SH-SY5Y (cell line): ENCODE measurements around the gene SRSF2.

Experiments used
- GATA2 ChIP-seq: IDR thresholded peaks from 2 replicates; pipeline ENCODE4 v1.6.1; 2011; ENCODE audit warnings: mild to moderate bottlenecking, low read depth, low read length
- GATA3 ChIP-seq: IDR thresholded peaks from 2 replicates; pipeline ENCODE4 v1.6.1; 2011; ENCODE audit warnings: low read depth, mild to moderate bottlenecking, low read length, moderate library complexity

The SRSF2 gene

DNA sequence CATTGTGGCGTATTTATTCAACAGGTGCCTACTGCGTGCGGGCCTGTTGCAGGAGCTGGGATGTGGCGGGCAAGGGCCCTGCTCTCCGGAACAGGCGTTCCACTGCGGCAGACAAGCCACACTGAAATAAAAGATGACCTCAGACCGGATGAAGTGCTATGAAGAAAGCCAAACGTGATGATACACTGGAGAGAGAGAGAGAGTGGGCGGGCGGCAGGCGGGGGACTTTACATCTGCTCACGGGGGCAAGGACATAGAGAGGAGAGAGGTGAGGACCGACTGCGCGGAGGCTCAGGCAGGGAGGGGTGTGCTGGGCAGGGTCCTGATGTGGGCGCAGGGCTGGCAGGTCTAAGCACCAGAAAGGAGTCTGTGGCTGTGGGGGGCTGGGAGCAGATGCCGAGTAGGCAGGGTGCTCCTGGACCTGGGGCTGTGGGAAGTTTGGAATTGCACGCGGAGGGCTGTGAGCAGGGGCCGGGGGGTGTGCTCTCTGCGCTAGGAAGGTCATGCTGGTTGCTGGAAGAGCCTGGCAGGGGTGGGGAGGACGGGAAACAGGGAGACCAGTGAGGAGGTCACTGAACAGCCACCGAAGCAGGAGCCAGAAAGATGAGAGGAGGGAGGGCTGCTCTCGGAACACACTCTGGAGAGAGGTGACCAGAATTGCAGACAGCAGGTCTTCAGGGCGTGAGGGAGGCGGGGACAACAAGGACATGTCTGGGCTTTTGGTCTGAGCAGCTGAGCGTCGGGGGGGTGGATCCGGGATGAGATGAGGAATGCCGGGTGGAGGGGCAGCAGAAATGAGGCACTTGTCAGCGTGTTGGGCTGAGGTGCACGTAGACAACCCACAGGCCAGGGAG, 36.3 kb downstream of the SRSF2 start:
- no peak for TF ChIP-seq GATA2
- no peak for TF ChIP-seq GATA3

DNA sequence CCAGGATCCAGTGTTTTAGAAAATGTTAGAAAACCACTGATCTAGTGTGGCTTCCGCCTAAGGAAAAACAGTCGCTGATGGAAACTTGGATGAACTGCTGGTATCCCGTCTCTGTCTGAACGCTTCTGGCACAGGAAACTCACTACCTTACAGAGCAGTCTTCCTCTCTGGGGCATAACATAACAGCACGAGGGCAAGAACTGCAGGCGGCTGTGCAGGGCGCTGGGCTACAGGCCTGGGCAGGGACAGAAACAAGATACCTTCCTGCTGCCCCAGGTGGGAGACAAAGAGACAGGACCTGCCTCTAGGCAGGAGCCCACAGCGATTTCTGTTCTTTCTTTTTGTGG, 36.9 kb downstream of the SRSF2 start:
- TF ChIP-seq GATA2 (no peak), GATA3 (no peak)

DNA sequence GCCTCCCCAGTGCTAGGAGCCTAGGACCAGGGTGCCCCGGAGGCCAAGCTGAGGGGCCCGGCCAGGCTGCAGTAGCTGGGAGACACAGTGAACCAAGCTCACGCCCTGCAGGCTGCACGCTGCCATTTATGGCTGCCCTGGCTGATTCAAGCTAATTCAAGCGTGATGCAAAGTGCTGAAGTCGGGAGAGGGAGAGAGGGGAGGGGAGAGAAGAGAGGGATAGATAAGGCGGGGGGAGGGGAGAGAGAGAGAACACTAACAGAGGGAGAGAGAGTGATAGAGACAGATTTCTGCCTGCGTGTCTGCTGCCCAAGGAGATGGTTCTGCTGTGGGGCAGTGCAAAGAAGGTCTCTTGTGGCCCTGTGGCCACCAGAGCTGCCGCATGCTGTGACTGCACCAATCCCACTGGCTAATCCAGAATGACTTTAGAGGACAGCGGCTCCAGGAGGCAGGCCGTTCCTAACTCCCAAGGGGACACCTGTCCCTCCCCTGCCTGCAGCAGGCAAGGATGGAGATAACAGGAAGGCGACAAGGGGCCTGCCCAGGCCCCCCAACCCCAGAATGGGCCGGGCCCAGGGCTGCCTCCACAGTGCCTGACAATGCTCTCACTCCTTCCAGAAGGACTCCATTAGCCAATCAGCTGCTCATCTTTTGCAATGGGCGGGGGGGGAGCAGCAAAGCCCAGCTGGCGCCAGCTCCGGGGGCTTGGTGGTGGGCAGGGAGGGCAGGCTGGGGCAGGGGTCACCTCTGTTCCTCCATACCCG, 39.2 kb downstream of the SRSF2 start:
- no peak for TF ChIP-seq GATA3
- TF ChIP-seq GATA2 = peak; percentile 79

GRCh38 chr17:76696763-76697701, 40.1 kb downstream of the SRSF2 start:
- no peak for TF ChIP-seq GATA2
- TF ChIP-seq GATA3 = no peak

- TF ChIP-seq GATA2 (no peak), GATA3 (no peak)
These were observed 41.9 kb downstream of the SRSF2 start for GRCh38 chr17:76695059-76695831.

DNA sequence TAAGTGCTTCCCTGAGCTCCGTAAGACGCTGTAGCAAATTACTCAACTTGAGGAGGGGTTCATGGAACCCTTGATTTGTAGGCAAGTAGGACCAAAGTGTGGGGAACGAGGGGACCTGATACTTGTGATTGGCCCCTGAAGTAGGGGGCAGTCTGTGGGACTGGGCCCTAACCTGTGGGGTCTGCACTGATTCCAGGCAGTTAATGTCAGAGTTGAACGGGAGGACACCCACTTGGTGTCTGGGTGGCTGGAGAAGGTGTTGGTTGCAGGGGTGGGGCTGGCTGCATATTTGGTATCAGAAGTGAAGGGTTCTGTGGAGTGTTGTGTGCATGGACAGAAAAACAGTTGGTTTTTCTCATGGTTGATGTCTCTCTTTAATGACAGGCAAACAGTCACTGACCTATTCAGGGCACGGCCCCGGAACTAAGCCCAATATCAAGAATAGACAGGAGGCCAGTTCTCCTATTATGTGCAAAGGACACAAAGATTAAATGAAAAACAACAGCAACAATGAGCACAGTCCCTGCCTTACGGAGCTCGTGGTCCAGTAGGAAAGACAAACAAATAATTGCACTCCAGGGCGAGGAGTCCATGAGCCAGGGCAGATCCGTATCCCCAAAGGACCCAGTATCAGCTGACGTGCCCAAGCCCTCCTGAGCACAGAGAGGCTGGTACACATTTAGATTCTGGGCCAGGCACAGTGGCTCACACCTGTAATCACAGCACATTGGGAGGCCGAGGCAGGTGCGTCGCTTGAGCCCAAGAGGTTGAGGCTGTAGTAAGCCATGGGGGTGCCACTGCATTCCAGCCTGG, 45.5 kb downstream of the SRSF2 start:
- TF ChIP-seq GATA3 (no peak), GATA2 (no peak)

DNA sequence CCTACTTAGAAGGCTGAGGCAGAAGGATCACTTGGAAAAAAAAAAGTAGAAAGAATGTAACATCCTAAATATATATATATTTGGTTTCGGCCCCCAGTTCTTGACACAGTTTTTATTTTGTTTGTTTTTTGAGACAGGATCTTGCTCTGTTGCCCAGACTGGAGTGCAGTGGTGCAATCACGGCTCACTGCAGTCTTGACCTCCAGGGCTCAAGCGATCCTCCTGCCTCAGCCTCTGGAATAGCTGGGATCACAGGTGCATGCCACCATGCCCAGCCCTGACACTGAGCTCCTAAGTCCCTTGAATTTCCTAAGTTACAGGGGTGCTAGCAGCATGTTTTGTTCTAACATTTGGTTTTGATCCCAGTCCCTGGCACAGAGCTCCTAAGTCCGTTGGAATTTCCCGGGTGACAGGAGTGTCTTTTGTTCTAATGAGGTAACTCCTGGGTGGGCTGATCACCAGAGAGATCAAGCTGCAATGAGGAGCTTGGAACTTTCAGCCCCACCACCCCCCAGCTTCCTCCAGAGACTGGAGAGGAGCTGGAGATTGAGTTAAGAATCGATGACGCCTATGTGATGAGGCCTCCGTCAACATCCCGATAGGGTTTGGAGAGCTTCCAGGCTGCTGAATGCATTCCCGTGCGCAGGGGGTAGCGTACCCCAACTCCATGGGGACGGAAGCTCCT, 46.4 kb downstream of the SRSF2 start:
- TF ChIP-seq GATA3 (no peak), GATA2 (no peak)

GRCh38 chr17:76689859-76690258, 47.3 kb downstream of the SRSF2 start:
- no peak for TF ChIP-seq GATA2
- TF ChIP-seq GATA3 = no peak

- no peak for TF ChIP-seq GATA2
- TF ChIP-seq GATA3 = no peak
These were observed 48.9 kb downstream of the SRSF2 start for GRCh38 chr17:76688165-76688622.

GRCh38 chr17:76687298-76688164, 49.6 kb downstream of the SRSF2 start:
- TF ChIP-seq GATA2 (no peak), GATA3 (no peak)
